HEK293 (cell line): Measurements from ENCODE around the gene TNFRSF6B.

Source experiments
- CTCF ChIA-PET: fragments of 350-600 bp; formaldehyde crosslinking; extraction: SDS; loops from one replicate; lab custom pipeline; 2021; ENCODE audit warnings: antibody characterized with exemption; lab: Yijun Ruan, JAX
- POLR2A ChIA-PET: fragments of 300-600 bp; formaldehyde crosslinking; extraction: SDS; loops from one replicate; lab custom pipeline; 2020; ENCODE audit warnings: antibody characterized with exemption, inconsistent platforms; lab: Yijun Ruan, JAX
- H3K27ac ChIP-seq: fragments of 200-500 bp; sonication (Bioruptor generic); 2 replicates; pipeline ENCODE4 v1.5.1; 2014; ENCODE audit warnings: low read depth, low read length, control low read depth, inconsistent platforms; ENCODE audit errors: extremely low read depth
- H3K36me3 ChIP-seq, 2 experiments: fragments of 200-500 bp in 1 of 2; sonication (Bioruptor generic) in 1 of 2; 1 replicate in 1 of 2; 2 replicates in 1 of 2; pipeline ENCODE4 v1.5.1; 2014 to 2017; ENCODE audit warnings: inconsistent platforms in 2 of 2, low read length in 2 of 2; ENCODE audit not compliant: control insufficient read depth in 2 of 2, insufficient read depth in 1 of 2
- H3K4me1 ChIP-seq: fragments of 200-500 bp; sonication (Bioruptor generic); 2 replicates; pipeline ENCODE4 v1.5.1; 2014; ENCODE audit warnings: mild to moderate bottlenecking, low read length, inconsistent platforms; ENCODE audit not compliant: control insufficient read depth, insufficient read depth
- H3K4me3 ChIP-seq: 2 replicates; pipeline ENCODE4 v1.5.1; 2011; ENCODE audit warnings: low read depth, mild to moderate bottlenecking, control low read depth, low read length, moderate library complexity
- H3K9me3 ChIP-seq: fragments of 200-500 bp; sonication (Bioruptor generic); 2 replicates; pipeline ENCODE4 v1.5.1; 2014; ENCODE audit warnings: low read depth, low read length, inconsistent platforms; ENCODE audit not compliant: control insufficient read depth, insufficient read depth
- GLI4 ChIP-seq: fragments of 450-650 bp; formaldehyde crosslinking; IDR thresholded peaks from 2 replicates; pipeline ENCODE4 v1.5.1; 2016; ENCODE audit warnings: missing biosample characterization, missing genetic modification characterization
- HIC1 ChIP-seq: fragments of 450-650 bp; formaldehyde crosslinking; IDR thresholded peaks from 2 replicates; pipeline ENCODE4 v1.5.1; 2016; ENCODE audit warnings: missing biosample characterization, missing genetic modification characterization
- KLF1 ChIP-seq: fragments of 450-650 bp; formaldehyde crosslinking; IDR thresholded peaks from 2 replicates; pipeline ENCODE4 v1.5.1; 2016; ENCODE audit warnings: missing biosample characterization, missing genetic modification characterization
- PRDM2 ChIP-seq: fragments of 450-650 bp; formaldehyde crosslinking; IDR thresholded peaks from 2 replicates; pipeline ENCODE4 v1.5.1; 2016; ENCODE audit warnings: missing biosample characterization, missing genetic modification characterization, borderline replicate concordance
- SALL2 ChIP-seq: fragments of 450-650 bp; formaldehyde crosslinking; IDR thresholded peaks from 2 replicates; pipeline ENCODE4 v1.5.0; 2017; ENCODE audit warnings: missing biosample characterization, mild to moderate bottlenecking, missing genetic modification characterization, borderline replicate concordance
- ZFP69B ChIP-seq: fragments of 450-650 bp; formaldehyde crosslinking; IDR thresholded peaks from 2 replicates; pipeline ENCODE4 v1.5.1; 2016; ENCODE audit warnings: missing biosample characterization, missing genetic modification characterization
- ZNF121 ChIP-seq: fragments of 450-650 bp; formaldehyde crosslinking; IDR thresholded peaks from 2 replicates; pipeline ENCODE4 v1.5.1; 2016; ENCODE audit warnings: missing biosample characterization, missing genetic modification characterization
- ZNF221 ChIP-seq: fragments of 450-650 bp; formaldehyde crosslinking; IDR thresholded peaks from 2 replicates; pipeline ENCODE4 v1.5.1; 2017; ENCODE audit warnings: missing biosample characterization, missing genetic modification characterization, borderline replicate concordance
- ZNF292 ChIP-seq: fragments of 450-650 bp; formaldehyde crosslinking; IDR thresholded peaks from 2 replicates; pipeline ENCODE4 v1.5.1; 2016; ENCODE audit warnings: low read depth, missing biosample characterization, missing genetic modification characterization, borderline replicate concordance
- ZNF513 ChIP-seq: fragments of 450-650 bp; IDR thresholded peaks from 2 replicates; pipeline ENCODE4 v1.5.1; 2018; ENCODE audit warnings: missing biosample characterization, missing genetic modification characterization

The TNFRSF6B gene

GRCh38 chr20:63686492-63687321 lies 9.7 kb upstream of the TNFRSF6B start:
- ChIA-PET CTCF (no interaction called here), POLR2A (no interaction called here)
- Histone ChIP-seq H3K9me3 (no peaks in the 10 kb centered on the region), H3K4me1 (no peaks in the 10 kb centered on the region), H3K27ac (no peak overlapping the region), H3K36me3 (peaks cover 0 to 5% of the 10 kb centered on the region in 2 experiments; a peak in 1 of 3 replicates), H3K4me3 (no peak overlapping the region)
- TF ChIP-seq ZNF121 (no peak), KLF1 (tag by site-specific recombination) (peak; percentile 58; the same call in 1 of the 2 replicates)

GRCh38 chr20:63687419-63688178 lies 8.9 kb upstream of the TNFRSF6B start:
- Histone ChIP-seq H3K4me1 (no peaks in the 10 kb centered on the region), H3K9me3 (no peaks in the 10 kb centered on the region), H3K36me3 (peaks cover 0 to 5% of the 10 kb centered on the region in 2 experiments; a peak in 1 of 3 replicates), H3K4me3 (no peak overlapping the region), H3K27ac (no peak overlapping the region)
- CTCF ChIA-PET = no interaction called here
- POLR2A ChIA-PET = no interaction called here
- no peak for TF ChIP-seq ZNF221 (tag by site-specific recombination)

- POLR2A ChIA-PET = no interaction called here
- H3K4me1 ChIP-seq = no peaks in the 10 kb centered on the region
- CTCF ChIA-PET = interaction anchor here (0.7 kb wide), 1 partner anchor 150 kb away, joined by 3 read pairs; no protein-coding TSS in a partner anchor
- no peak overlapping the region for H3K4me3 ChIP-seq
- H3K9me3 ChIP-seq = no peaks in the 10 kb centered on the region
- peaks cover 0 to 1% of the 10 kb centered on the region in 2 experiments; a peak in 1 of 3 replicates for H3K36me3 ChIP-seq
- H3K27ac ChIP-seq = no peak overlapping the region
- TF ChIP-seq ZFP69B (tag by site-specific recombination) (no peak), GLI4 (tag by site-specific recombination) (no peak), ZNF513 (no peak), PRDM2 (tag by site-specific recombination) (no peak), SALL2 (tag by site-specific recombination) (no peak), ZNF292 (tag by site-specific recombination) (no peak), HIC1 (tag by site-specific recombination) (0 out of 2 replicates have a peak, but pooled peaks have one; percentile 20)
Observed at GRCh38 chr20:63688228-63689045, 8.0 kb upstream of the TNFRSF6B start.
